RWPE1 (cell line): ENCODE data around the gene SMYD3.

ENCODE experiments used
- CTCF ChIA-PET: fragments of 350-600 bp; sonication (Branson Sonifier 250); formaldehyde crosslinking; extraction: SDS; loops from one replicate; lab custom pipeline; 2021; lab: Yijun Ruan, JAX
- POLR2A ChIA-PET: fragments of 400-600 bp; formaldehyde crosslinking; extraction: SDS; loops from one replicate; lab custom pipeline; 2020; ENCODE audit warnings: antibody characterized with exemption; ENCODE audit not compliant: low non-redundant PET; lab: Yijun Ruan, JAX
- DNase-seq: peaks from one replicate; pipeline ENCODE4 v3.0.0; 2012; ENCODE audit warnings: low spot score
- H3K27ac ChIP-seq: fragments of 450-650 bp; 2 replicates; pipeline ENCODE4 v1.5.1; 2017
- CTCF ChIP-seq: fragments of 450-650 bp; conservative IDR thresholded peaks from 2 replicates; pipeline ENCODE4 v1.5.1; 2017; ENCODE audit warnings: low read depth, mild to moderate bottlenecking

SMYD3 gene

DNA sequence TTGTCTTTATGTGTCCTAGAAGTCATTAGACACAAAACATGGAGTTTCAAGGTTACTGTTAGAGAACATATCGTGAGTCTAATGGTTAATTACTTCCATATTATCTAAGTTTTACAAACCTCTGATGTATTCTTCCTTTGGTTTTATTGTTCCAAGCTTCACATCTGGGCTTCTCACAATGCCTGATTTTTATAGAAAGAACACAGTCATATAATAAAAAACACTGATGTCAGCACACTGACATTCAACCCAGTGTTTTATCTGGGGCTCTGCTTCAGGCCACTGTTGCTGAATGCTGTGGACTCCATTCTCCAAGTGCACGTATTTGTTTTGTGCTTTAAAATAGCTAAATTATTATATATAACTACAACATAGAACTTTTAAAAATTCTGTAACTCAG is 232.9 kb downstream of the SMYD3 start:
- no peak overlapping the region for H3K27ac ChIP-seq
- CTCF ChIA-PET: interaction anchor here (0.7 kb wide), 1 partner anchor 158 kb away, joined by 3 read pairs; no protein-coding TSS in a partner anchor
- no peak for TF ChIP-seq CTCF
- POLR2A ChIA-PET: no interaction called here
- no peak for DNase-seq

DNA sequence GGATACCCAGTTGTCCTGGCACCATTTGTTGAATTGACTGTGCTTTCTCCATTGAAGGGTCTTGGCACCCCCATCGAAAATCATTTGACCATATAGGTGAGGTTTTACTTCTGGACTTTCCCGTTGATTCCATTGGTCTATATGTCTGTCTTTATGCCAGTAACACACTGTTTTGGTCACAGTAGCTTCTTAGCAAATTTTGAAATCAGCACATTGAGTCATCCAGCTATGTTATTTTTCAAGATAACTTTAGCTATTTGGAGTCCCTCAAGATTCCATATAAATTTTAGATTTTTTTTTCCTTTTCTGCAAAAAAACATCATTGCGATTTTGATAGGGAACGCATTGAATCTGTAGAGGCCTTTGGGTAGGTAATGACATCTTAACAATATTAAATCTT is 235.6 kb downstream of the SMYD3 start:
- TF ChIP-seq CTCF: no peak
- CTCF ChIA-PET: interaction anchor here (0.6 kb wide), 1 partner anchor 468 kb away, joined by 5 read pairs; no protein-coding TSS in a partner anchor
- POLR2A ChIA-PET: no interaction called here
- no peak overlapping the region for H3K27ac ChIP-seq
- DNase-seq: no peak

DNA sequence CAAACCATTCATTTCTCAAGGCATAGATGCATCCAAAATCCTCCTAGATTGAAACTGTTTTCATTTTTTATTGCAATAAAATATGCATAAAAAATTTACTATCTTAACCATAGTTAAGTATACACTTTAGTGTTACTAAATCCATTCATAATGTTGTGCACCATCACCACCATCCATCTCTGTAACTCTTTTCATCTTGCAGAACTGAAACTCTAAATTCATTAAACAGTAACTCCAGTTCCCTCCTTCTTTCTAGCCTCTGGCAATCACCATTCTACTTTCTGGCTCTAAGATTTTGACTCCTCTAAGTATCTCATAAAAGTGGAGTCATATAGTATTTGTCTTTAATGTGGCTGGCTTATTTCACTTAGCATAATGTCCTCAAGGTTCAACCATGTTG is 236.8 kb downstream of the SMYD3 start:
- H3K27ac ChIP-seq: no peak overlapping the region
- POLR2A ChIA-PET: no interaction called here
- CTCF ChIA-PET: no interaction called here
- TF ChIP-seq CTCF: no peak
- DNase-seq: no peak

- TF ChIP-seq CTCF: no peak
- POLR2A ChIA-PET: no interaction called here
- no peak overlapping the region for H3K27ac ChIP-seq
- DNase-seq: no peak
- CTCF ChIA-PET: no interaction called here
Observed at GRCh38 chr1:246269466-246269865, 237.6 kb downstream of the SMYD3 start.

DNA sequence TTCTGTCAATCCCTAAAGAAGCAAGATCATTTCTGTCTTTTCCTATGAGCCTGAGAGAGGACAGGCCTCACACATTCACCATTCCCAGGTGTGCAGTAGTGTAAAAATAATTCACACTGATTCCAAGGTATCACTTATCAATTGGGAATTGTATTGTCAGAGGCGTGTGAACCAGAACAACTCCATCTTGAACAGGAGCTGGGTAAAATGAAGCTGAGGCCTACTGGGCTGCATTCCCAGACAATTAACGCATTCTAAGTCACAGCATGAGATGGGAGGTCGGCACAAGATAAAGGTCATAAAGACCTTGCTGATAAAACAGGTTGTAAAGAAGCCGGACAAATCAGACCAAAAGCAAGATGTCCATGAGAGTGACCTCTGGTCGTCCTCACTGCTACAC is 239.2 kb downstream of the SMYD3 start:
- no peak overlapping the region for H3K27ac ChIP-seq
- DNase-seq: no peak
- TF ChIP-seq CTCF: no peak
- CTCF ChIA-PET: interaction anchor here (0.7 kb wide), 3 partner anchors 101 to 170 kb away, joined by 3 to 6 read pairs (median 4); no protein-coding TSS in a partner anchor
- POLR2A ChIA-PET: no interaction called here

GRCh38 chr1:246267426-246267825 is 239.7 kb downstream of the SMYD3 start:
- ChIA-PET POLR2A (no interaction called here), CTCF (no interaction called here)
- TF ChIP-seq CTCF: no peak
- DNase-seq: no peak
- H3K27ac ChIP-seq: no peak overlapping the region
